Ureter (tissue), 1 donor: ENCODE measurements around the gene NOL4L. TPM values are rescaled to one million over a fixed set of nuclear protein-coding genes. Genes with fewer than 3 reads are reported as not detected.

Experiments used
- DNase-seq: peaks from one replicate; pipeline ENCODE4 v3.0.0-alpha.2; 2020; ENCODE audit warnings: low spot score
- total RNA-seq: library from RNA; stranded (reverse); gene quantifications from one replicate; pipeline ENCODE4 v1.2.4, GENCODE V29; 2023
- donor health status: DM: yes; HTN: yes; CAD: no.

NOL4L gene
- total RNA-seq, 1 donor from 2014 or later, result 40.7 TPM

- no peak for DNase-seq
Measured at GRCh38 chr20:32526125-32526524, 59.0 kb downstream of the NOL4L start.

- DNase-seq, result no peak
Measured at GRCh38 chr20:32524829-32525501, 60.2 kb downstream of the NOL4L start.

DNA sequence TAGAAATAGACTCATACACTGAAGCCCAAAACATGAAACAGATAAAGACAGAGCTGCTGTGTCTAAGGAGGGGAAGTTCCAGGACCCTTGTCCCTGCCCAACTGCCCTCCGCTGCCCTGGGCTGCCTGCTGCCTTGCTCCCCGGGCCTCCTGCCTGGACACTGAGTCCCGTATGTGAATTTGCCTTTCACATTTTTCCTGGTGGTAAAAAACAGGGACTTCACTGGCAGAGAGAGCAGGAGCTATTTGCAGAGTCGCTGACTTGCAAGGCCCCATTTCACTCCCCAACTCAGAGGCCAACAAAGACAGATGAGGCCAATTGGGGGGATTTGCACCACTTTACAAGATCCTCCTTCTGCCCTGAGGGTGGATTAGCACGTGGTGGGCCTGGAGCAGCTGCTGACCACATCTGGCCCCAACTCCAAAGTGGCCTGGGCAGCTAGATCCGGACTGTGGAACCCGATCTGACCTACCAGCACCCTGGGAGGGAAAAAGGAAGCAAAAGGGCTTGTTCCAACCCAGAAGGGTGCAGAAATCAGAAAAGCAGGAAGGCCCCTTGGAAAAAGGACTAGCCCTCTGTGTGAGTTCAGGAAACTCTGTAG lies 61.4 kb downstream of the NOL4L start:
- DNase-seq, result no peak

DNA sequence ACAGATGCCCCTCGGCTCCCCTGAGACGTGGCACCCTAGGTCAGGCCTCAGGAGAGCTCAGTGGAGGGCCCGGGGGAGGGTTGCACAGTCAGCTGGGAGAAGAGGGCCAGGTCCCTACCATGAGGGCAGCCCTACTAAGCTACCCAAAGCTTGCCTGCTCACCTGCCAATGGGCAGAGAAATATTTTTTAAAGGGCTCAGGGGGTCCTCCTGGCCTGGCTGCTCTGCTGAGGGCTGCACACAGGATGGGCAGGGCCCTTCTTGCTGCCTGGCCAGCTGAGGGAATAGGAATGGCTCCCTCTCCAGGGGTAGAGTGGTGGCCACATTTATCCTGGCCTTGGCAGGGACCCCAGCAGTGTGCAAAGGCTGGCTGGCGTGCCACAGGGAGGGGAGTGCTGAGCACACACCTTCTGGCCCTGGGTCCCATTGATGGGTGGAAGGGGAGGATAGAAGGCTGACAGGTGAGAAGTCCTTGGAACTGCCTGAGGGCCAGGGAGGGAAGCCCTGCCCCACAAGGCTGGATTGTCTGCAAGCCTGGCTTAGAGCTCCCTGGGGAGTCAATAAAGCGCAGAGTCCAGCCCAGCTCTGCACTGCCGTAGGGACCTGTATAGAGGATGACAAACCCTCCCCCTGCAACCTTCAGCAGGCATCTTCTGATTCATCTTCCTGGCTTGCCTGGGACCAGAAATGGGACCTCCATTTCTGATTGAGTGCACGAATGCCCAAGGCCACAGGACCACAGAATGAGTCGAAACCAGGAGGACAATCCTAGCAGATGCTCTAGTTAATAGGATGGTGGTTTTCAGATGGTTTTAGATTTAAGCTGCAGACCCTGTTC lies 62.1 kb downstream of the NOL4L start:
- no peak for DNase-seq

GRCh38 chr20:32522526-32522775 lies 62.7 kb downstream of the NOL4L start:
- no peak for DNase-seq

- peak; percentile 77 for DNase-seq
Measured at GRCh38 chr20:32521780-32522525, 63.2 kb downstream of the NOL4L start.

DNA sequence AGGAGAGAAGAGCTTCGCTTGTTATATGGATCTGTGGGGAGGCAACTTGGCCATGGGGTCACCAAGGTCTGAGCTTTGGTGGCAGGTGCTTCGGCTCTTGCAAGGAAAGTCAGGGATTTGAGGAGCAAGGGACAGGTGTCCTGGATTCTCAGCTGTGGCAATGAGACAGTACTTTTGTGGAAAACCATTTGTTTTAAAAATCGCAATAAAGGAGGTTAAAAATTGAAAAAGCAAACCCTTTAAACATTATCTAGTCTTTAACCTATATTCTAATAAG lies 64.3 kb downstream of the NOL4L start:
- DNase-seq, result no peak

DNA sequence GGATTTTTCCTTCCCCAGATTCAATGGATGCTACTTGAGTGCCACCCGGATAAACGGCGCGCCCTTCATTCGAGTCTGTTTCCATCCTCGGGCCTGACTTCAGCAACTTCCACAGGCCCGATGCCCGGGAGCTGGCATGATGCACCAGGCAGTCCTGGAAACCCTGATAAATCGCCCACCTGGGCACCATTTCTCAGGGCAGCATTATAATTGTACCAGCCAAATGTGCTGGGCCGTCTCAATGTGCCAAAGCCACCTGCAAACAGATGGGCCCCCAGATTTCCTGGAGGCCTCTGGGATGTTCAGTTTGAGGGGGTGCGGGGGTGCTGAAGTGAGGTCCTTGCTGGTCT lies 65.8 kb downstream of the NOL4L start:
- DNase-seq, result no peak

DNA sequence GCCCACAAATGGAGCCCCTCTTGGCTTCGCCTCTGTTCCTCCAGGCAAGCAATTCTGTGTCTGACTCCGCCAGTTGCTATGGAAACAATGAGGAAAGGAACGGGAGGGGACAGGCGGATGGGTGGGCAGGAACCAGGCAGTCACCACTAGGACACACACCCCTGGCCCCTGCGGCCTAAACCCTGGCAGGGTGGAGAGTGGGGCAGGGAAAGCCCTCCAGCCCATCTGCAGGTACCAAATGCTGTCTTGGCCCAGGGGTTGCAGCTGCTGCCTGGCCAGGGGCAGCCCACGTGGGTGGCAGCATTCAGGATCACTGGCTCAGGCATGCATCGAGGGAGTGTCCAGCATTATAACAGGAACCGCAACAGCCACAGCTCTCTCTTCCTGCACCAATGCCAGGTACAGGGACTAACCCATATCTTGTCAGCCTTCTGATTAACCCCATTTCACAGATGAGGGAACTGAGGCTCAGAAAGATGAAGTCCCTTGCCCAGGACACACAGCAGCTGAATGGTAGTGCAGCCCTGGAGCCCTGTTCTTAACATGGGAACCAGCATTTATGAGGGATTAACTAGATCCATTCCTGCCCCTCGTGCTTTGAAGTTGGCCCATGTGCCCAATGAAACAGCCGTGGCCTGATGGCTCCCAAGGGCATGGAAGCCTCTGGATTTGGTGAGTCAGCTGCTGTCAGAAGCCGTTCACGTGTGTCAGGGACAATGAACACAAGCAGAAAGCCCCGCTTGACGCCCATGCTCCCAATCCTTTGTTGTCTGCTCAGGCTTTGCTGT lies 66.3 kb downstream of the NOL4L start:
- DNase-seq, result no peak

GRCh38 chr20:32517914-32518592 lies 67.1 kb downstream of the NOL4L start:
- no peak for DNase-seq

DNA sequence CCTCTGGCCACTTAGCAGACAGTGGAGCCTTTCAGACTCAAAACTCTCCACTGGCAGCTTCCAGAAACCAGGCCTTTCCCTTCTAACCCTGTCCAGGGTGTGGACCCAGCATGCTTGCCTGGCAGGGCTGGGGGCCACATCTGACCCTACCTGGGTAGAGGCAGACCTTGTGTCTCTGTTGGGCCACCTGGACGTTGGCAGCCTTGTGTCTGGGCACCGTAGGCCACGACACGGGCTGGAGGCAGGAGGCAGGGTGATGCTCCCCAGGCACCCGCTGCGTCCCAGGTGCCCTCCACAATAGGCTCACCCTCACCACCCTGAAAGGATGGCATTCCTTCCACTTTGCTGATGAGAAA lies 67.6 kb downstream of the NOL4L start:
- DNase-seq, result no peak

- no peak for DNase-seq
Measured at GRCh38 chr20:32516583-32517517, 68.3 kb downstream of the NOL4L start.

- DNase-seq, result no peak
Measured at GRCh38 chr20:32515631-32516101, 69.5 kb downstream of the NOL4L start.

- DNase-seq, result no peak
Measured at GRCh38 chr20:32514760-32515159, 70.4 kb downstream of the NOL4L start.

GRCh38 chr20:32513031-32513866 lies 71.9 kb downstream of the NOL4L start:
- no peak for DNase-seq

GRCh38 chr20:32512047-32512385 lies 73.1 kb downstream of the NOL4L start:
- DNase-seq, result no peak

DNA sequence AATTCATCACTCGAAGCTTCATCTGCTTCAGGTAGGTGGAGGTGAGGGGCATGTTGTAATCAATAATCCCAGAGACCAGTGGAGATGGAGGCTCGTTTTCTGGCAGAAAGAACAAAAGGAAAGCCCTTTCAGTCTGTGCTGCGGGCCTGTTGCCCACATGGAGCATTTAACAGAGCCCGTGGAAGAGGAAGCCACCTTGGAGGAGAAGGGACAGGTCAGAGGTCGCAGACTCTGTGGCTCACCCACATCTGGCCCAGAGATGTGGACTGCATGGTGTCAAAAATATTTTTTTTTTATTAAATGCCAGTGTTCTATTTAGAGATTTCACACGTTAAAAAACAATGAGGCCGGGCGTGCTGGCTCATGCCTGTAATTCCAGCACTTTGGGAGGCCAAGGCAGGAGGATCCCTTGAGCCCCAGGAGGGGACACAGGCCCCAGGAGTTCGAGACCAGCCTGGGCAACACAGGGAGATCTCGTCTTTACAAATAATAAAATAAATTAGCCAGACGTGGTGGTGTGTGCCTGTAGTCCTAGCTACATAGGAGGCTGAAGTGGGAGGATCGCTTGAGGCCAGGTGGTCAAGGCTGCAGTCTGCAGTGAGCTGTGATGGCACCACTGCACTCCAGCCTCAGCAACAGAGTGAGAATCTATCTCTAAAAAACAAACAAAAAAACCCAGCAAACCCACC lies 73.6 kb downstream of the NOL4L start:
- no peak for DNase-seq

GRCh38 chr20:32510601-32511357 lies 74.4 kb downstream of the NOL4L start:
- DNase-seq, result no peak
